RPMI7951 (cell line): ENCODE results near the gene LPO. TPM values are rescaled to one million over a fixed set of nuclear protein-coding genes. Genes with fewer than 3 reads are reported as not detected.

Experiments
- DNase-seq: peaks from one replicate; pipeline ENCODE4 v3.0.0-alpha.2; 2012; ENCODE audit warnings: low read depth
- total RNA-seq: library from RNA; depleted of rRNA; stranded (reverse); fragments of >200 nt; shearing (Covaris generic); gene quantifications from 2 replicates; pipeline ENCODE4 v1.2.3, GENCODE V29; 2014

LPO gene
- total RNA-seq, 1 experiment from 2014 or later, result not detected

DNA sequence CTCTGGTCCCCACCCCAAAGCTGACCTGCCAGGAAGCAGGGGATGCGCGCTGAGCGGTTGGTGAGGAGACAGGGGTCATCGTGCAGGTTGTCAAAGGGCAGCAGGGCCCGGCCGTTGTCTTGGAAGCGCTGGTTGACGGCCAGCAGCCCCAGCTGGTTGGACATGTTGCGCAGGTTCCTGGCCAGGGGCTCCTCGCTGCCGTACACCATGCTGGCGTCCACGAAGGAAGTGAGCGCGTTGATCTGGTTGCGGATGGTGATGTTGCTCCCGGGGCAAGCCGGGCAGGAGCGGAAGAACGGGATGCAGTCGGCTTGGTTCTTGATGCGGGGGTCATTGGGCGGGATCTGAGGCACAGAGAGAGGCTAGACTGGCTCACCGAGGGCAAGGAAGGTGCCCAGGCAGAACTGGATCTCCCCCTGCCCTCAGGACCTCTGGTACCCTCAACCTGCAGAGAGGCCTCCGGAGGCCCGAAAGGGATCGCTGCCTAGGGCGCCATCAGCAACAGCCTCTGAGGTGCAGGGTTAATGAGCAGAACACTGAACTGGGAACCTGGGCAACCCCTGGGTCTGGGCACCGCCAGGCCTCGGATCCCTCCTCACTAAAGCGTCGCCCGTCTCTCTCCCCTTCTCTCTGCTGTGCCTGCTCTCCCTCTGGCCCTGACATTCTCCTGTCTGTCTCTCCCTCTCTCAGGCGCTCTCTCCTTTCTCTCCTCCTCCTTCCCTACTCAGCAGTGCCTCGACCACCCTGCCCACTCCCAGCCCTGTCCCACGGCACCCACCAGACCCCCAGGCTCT lies 39.6 kb downstream of the LPO start:
- no peak for DNase-seq

- peak; percentile 4 for DNase-seq
Measured at GRCh38 chr17:58278661-58279015, 40.3 kb downstream of the LPO start.

DNA sequence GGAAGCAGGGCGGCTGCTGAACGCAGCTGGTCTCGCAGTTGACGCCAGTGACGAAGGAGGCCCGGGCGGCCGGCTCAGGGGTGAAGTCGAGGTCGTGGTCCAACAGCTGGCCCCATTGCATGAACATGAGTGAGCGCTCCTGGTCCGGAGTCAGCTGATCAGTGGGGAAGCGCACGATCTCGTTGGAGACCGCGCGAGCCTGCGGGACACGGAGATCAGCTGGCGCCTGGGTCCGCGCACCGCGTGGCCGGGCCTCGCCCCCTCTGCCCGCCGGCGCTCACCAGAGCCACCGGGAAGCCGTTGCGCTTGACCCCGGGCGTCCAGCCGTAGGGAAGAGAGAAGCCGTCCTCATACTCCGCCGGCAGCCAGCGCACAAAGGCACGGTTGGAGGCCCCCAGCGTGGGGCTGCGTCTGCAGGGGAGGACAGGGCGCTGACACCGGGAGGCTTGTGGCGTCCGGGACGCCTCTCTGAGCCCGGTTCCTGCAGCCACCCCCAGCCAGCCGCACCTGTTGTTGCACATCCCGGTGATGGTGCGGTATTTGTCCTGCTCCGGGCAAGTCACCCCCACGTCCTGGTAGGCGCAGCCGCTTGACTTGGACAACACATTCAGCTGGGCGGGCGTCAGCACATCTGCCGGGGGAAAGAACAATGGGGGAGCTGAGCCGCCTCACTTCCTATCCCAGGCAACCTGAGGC lies 40.8 kb downstream of the LPO start:
- DNase-seq, result peak; percentile 28

DNA sequence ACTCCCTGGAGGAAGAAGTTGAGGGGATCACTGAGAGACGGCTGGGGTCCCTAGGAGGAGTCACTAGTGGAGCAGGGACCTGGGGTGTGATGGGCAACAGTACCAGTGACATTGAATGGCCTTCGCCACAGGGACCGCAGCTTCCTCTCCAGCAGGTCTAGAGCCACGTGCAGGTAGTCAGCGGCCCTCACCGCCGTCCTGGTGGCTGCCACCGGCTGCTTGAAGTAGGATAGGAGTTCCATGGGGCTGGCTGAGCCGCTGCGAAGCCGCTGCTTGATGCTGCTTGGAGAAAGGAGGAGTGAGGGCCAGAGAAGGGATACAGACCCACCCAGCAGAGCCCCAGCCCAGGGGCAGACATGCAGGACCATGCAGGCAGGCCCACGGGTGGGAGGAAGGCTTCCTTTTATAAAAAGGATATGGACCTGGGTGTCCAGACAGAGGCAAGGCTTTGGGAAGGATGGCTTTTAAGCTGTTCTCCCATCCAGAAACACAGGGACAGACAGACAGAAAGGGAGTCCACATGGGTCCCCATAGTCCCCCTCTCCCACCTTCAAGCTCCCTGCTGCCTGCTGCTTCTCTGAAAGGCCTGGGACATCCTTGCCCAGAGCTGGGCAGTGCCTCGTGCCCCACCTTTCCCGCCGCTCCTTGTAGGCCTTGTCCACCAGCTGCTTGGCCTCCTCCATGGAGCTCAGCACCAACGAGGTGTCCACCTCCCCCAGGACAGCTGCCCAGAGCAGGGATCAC lies 41.5 kb downstream of the LPO start:
- DNase-seq, result no peak

GRCh38 chr17:58280480-58281217 lies 42.3 kb downstream of the LPO start, which contains the start of gene MPO:
Gene MPO (minus strand): TSS chr17:58280935. CDS start chr17:58280758, 177 bp downstream.
- no peak for DNase-seq

GRCh38 chr17:58281511-58282011 lies 43.2 kb downstream of the LPO start:
- DNase-seq, result no peak

DNA sequence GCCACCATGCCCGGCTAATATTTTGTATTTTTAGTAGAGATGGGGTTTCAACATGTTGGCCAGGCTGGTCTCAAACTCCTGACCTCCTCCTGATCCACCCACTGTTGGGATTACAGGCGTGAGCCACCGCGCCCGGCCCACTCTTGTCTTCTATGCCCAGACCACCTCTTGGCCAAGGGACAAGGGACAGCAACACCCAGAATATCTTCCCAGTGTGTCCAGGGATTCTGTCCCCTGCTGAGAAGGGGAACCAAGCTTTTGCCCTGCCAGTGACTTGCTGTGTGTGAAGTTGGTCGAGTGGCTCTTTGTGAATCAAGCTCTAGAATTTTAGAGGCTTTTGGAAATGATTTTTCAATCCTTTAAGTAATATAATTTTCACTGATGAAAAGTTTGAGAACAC lies 44.1 kb downstream of the LPO start:
- no peak for DNase-seq

DNA sequence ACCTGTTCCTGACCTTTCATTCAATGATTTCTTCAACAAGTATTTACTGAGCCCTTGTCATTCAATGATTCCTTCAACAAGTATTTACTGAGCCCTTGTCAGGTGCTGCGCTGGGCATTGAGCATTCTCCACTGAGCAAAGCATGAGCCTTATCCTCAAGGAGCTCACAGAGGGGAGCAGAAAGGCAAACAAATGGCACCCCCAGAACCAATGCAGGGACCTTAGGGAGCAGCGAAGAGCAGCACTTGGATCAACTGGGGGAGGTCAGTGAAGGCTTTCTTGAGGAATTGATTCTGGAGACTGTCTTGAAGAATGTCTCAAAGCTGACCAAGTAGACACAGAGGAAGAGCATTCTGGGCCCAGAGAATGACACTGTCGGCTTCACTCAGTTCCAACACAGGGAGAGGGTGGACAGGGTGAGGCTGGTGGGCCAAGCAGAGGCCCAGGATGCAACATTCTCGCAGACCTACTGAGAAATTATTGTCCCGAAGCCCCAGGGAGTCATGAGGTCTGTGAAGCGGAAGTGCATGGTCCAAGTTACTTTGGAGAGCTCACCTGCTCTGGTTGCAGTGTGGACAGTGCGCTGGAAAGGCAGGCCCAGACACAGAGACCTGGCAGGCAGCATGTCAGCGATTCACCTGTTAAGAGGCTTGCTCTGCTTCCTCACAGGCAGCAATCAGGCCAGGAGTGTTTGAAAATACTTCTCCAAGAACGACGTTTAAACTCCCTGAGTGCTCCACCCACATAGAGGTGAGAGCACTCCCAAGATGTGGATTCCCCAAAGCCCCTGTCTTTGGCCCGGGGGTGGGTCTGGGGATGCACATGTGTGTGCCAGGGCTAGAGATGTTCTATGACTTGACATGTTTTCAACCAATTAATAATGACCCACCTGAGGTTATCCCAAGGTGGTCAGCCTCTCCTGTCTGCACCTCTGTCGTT lies 45.6 kb downstream of the LPO start:
- no peak for DNase-seq

DNA sequence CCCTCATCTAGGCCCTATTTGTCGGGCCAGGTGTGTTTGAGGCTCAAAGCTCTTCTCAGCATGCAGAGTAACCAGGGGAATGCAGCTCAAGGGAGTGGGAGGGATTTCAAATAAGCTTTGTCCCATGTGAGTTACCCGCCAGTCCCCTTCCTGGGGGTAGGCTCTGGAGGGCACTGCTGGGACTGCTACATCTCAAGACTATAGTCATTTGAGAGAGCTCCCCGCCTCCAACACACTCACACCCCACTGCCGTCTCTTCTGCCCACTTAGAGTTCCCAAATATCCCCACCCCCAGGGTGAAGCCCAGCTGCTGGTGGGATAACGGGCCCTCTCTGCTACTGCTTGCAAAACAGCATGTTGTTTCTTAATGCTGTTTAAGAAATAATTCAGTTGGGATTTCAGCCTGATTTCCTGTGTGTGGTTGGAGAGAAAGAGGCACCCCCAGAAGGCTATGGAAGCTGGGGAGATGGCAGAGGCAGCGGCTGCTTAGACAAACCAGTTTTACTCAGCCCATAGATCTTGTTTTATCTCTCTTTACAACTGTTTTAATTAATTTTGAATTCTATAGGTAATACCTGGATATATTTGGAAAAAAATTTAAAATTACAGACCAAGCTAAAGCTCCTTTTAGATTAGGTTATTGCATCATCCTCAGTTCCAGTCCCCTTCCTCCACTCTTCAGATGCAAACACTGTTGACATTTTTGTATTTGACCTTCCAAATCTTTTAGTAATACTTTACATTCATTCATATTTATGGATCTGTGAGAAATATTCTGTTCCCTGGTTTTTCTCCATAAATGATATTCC lies 46.4 kb downstream of the LPO start:
- no peak for DNase-seq

DNA sequence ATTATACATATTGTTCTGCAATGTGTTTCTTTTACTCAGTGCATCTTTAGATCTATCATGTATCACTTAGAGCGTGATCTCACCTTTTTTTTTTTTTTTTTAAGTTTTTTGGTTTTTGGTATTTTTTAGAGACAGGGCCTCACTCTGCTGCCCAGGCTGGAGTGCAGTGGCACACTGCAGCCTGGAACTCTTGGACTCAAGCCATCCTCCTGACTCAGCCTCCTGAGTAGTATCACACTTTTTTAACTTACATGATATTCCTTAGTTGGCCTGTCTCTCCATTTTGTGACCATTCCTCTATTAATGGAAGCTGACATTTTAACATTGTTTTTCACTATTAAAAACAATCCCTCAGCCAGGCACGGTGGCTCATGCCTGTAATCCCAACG lies 47.0 kb downstream of the LPO start:
- no peak for DNase-seq

- DNase-seq, result no peak
Measured at GRCh38 chr17:58289869-58290268, 51.5 kb downstream of the LPO start.

GRCh38 chr17:58291246-58291645 lies 52.9 kb downstream of the LPO start:
- DNase-seq, result no peak

GRCh38 chr17:58294034-58294433 lies 55.6 kb downstream of the LPO start:
- no peak for DNase-seq

- no peak for DNase-seq
Measured at GRCh38 chr17:58300336-58300735, 62.0 kb downstream of the LPO start.

DNA sequence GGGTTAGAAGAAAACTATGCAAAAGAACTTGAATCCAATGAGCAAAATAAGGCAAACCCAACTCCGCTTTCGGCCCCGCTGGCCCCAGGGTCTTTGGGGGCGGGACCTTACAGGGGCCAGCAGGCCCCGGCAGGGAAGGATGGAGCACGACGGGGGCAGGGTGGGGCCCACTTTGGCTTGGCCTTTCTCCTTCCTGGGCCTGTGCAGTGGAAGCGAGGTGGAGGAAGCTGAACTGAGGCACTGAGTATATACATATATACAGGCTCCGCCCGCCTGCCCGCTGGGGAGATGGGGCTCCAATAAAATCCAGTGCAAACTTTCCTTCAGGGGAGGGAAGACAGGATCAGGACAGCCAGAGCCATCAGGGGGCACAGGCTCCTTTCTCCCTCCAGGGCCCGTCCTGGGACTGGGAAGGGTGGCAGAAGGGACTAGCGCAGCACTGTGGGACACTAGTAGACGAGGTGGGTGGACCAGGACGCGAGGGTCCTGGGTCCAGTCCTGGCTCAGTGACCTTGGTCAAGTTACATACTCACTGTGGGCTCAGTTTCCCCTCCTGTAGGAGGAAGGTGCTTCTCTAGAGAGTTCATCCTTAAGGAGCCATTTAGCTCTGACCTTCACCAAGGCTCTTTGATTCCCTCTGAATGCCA lies 63.2 kb downstream of the LPO start:
- DNase-seq, result no peak

GRCh38 chr17:58302171-58302918 lies 64.0 kb downstream of the LPO start:
- DNase-seq, result no peak

DNA sequence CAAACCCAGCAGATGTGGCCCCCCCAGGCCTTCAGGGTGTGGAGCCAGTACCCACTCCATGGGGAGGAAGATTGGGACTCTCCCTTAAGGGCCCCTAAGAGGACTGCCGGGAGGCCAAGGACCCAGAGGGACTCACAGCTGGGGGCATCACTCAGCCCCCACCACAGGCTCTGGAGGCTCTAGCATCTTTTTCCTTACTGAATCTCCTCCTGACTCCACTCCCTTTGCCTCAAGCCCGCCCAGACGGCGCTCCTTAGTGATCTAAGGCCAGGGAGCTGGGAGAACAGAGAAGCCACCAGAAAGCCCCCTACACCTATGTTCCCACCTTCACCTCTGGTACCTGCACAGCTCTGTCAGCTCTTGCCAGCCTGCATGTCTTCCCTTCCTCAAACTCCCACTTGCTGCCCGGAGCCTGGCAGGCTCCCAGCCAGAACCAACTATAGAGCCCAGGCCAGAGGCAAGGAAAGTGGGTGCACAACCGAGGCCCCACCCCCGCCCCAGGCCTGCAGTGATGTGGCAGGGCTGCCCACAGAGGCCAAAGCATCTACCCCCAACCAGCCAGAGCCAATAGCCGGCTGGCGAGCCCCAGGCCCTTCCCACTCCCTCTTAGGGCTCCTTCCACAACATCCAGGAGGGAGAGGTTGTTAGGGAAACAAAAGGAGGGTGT lies 64.7 kb downstream of the LPO start:
- DNase-seq, result no peak
